GM23338 (cell line): ENCODE data around the gene CTTNBP2. TPM values are rescaled to one million over a fixed set of nuclear protein-coding genes. Genes with fewer than 3 reads are reported as not detected.
A peak's percentile ranks its signal among the peaks of the same experiment; 100 is the strongest.

Experiments
- ATAC-seq: fragments of 200-7000 bp; cut with Tn5 transposase; 3 replicates; pipeline ENCODE4 v1.9.1; 2020
- DNase-seq: peaks from one replicate; pipeline ENCODE4 v3.0.0-alpha.2; 2015; ENCODE audit warnings: low spot score
- H2AFZ ChIP-seq: fragments of 200-600 bp; sonication (generic); 2 replicates; pipeline ENCODE4 v1.8.0; 2016; ENCODE audit warnings: antibody characterized with exemption, mild to moderate bottlenecking, moderate library complexity
- H3F3A ChIP-seq: fragments of 200-600 bp; sonication (generic); replicated peaks from 2 replicates; pipeline ENCODE4 v1.8.0; 2017; ENCODE audit warnings: antibody characterized with exemption, mixed run types, low read depth
- H3K27ac ChIP-seq: fragments of 200-600 bp; sonication (generic); 2 replicates; pipeline ENCODE4 v1.6.1; 2016; ENCODE audit warnings: low read depth
- H3K27me3 ChIP-seq: fragments of 200-600 bp; sonication (generic); 2 replicates; pipeline ENCODE4 v1.8.0; 2016; ENCODE audit warnings: mild to moderate bottlenecking, mixed run types, moderate library complexity; ENCODE audit not compliant: insufficient read depth
- H3K36me3 ChIP-seq: fragments of 200-600 bp; sonication (generic); 2 replicates; pipeline ENCODE4 v1.8.0; 2016; ENCODE audit warnings: mild to moderate bottlenecking; ENCODE audit not compliant: insufficient read depth
- H3K4me1 ChIP-seq: fragments of 200-600 bp; sonication (generic); 2 replicates; pipeline ENCODE4 v1.8.0; 2016; ENCODE audit warnings: mild to moderate bottlenecking, moderate library complexity; ENCODE audit not compliant: insufficient read depth
- H3K4me2 ChIP-seq: fragments of 200-600 bp; sonication (generic); 2 replicates; pipeline ENCODE4 v1.7.1; 2017; ENCODE audit warnings: mixed run types
- H3K4me3 ChIP-seq: fragments of 200-600 bp; sonication (generic); 2 replicates; pipeline ENCODE4 v1.6.1; 2016; ENCODE audit warnings: mixed run types
- H3K79me2 ChIP-seq: fragments of 200-600 bp; sonication (generic); replicated peaks from 2 replicates; pipeline ENCODE4 v1.8.0; 2017; ENCODE audit warnings: mild to moderate bottlenecking; ENCODE audit not compliant: insufficient read depth
- H3K9me2 ChIP-seq: fragments of 200-600 bp; sonication (generic); 2 replicates; pipeline ENCODE4 v1.8.0; 2017; ENCODE audit not compliant: insufficient read depth
- H4K20me1 ChIP-seq: fragments of 200-600 bp; sonication (generic); replicated peaks from 2 replicates; pipeline ENCODE4 v1.8.0; 2017; ENCODE audit warnings: mild to moderate bottlenecking; ENCODE audit not compliant: insufficient read depth
- H3K27ac Mint-ChIP-seq: 2 replicates; pipeline ENCODE4 v1.8.0; 2020; ENCODE audit warnings: inconsistent platforms, mild to moderate bottlenecking, moderate library complexity, mixed read lengths
- H3K27me3 Mint-ChIP-seq: 3 replicates; pipeline ENCODE4 v1.8.0; 2022; ENCODE audit warnings: low read depth, mild to moderate bottlenecking, moderate library complexity, mixed read lengths, inconsistent platforms; ENCODE audit not compliant: insufficient read depth, poor library complexity
- H3K36me3 Mint-ChIP-seq: 3 replicates; pipeline ENCODE4 v1.8.0; 2021; ENCODE audit warnings: low read depth, mild to moderate bottlenecking, inconsistent platforms, moderate library complexity, mixed read lengths
- H3K4me1 Mint-ChIP-seq: 3 replicates; pipeline ENCODE4 v1.8.0; 2020; ENCODE audit warnings: mild to moderate bottlenecking, inconsistent platforms, mixed read lengths
- H3K4me3 Mint-ChIP-seq: 3 replicates; pipeline ENCODE4 v1.8.0; 2021; ENCODE audit warnings: moderate library complexity, mild to moderate bottlenecking, inconsistent platforms, mixed read lengths
- H3K9me3 Mint-ChIP-seq: 3 replicates; pipeline ENCODE4 v1.8.0; 2020; ENCODE audit warnings: moderate library complexity, mild to moderate bottlenecking, inconsistent platforms, mixed read lengths
- EZH2 ChIP-seq: fragments of 200-600 bp; sonication (generic); IDR thresholded peaks from one replicate; pipeline ENCODE4 v1.8.0; 2017; ENCODE audit warnings: antibody characterized with exemption, mild to moderate bottlenecking, low read depth; ENCODE audit not compliant: unreplicated experiment
- NANOG ChIP-seq: IDR thresholded peaks from 2 replicates; pipeline ENCODE4 v1.6.1; 2016; ENCODE audit warnings: antibody characterized with exemption, borderline replicate concordance
- POLR2AphosphoS5 ChIP-seq: IDR thresholded peaks from 2 replicates; pipeline ENCODE4 v1.6.1; 2016; ENCODE audit warnings: antibody characterized with exemption, low read depth
- ZNF114 ChIP-seq: fragments of 250-450 bp; sonication (Bioruptor Pico); IDR thresholded peaks from 2 replicates; pipeline ENCODE4 v1.5.0; 2020; ENCODE audit warnings: mild to moderate bottlenecking, moderate library complexity
- ZNF331 ChIP-seq: fragments of 250-450 bp; sonication (Bioruptor Pico); IDR thresholded peaks from 2 replicates; pipeline ENCODE4 v1.5.0; 2020; ENCODE audit warnings: low read depth, mild to moderate bottlenecking, moderate library complexity
- ZNF462 ChIP-seq: fragments of 250-450 bp; sonication (Bioruptor Pico); IDR thresholded peaks from 2 replicates; pipeline ENCODE4 v1.5.0; 2020; ENCODE audit warnings: mild to moderate bottlenecking, moderate library complexity
- polyA plus RNA-seq: library from polyadenylated mRNA; unstranded; fragments of >200 nt; fragmentation: Nextera tagmentation; extraction: Ambion mirVana; gene quantifications from 2 replicates; pipeline ENCODE4 v1.2.1, GENCODE V29; 2016
- total RNA-seq: library from RNA; depleted of rRNA; stranded (reverse); fragments of >200 nt; shearing (Covaris generic); gene quantifications from 2 replicates; pipeline ENCODE4 v1.2.3, GENCODE V29; 2014
- TF ChIP-seq, protein P1 (sequence below): IDR thresholded peaks from one replicate; pipeline ENCODE4 v1.6.1; 2018; ENCODE audit warnings: antibody characterized with exemption; ENCODE audit not compliant: unreplicated experiment
- TF ChIP-seq, protein P2 (sequence below): IDR thresholded peaks from 2 replicates; pipeline ENCODE4 v1.6.1; 2016; ENCODE audit warnings: antibody characterized with exemption

CTTNBP2 gene
- total and polyA plus RNA-seq, 2 experiments from 2014 or later, result 26.8 to 30.7 TPM

DNA sequence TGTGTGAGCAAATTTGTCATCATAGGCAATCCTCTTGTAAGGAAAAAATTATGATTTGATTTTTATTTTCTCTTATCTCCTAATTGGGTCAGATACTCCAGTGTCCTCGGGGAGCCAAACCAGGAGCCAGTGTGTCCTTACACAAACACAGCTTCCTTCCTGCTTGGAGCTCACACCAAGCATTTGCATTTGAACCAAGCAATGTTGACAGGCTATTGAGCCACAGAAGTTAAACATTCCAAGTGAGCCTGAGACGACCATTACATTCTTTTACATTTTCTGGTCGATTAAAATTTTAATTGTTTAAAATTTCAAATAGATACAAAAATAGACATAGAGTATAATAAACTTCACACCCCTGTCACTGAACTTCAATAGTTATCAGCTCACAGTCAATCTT, 198.6 kb downstream of the CTTNBP2 start:
- Histone ChIP-seq H3K4me2 (peak overlapping the region; percentile 4), H3K4me1 (peaks cover 50% of the 10 kb centered on the region), H3K79me2 (no peaks in the 10 kb centered on the region), H2AFZ (no peak overlapping the region), H3F3A (no peaks in the 10 kb centered on the region), H4K20me1 (no peaks in the 10 kb centered on the region), H3K4me3 (no peak overlapping the region), H3K36me3 (no peaks in the 10 kb centered on the region), H3K27me3 (no peaks in the 10 kb centered on the region), H3K9me2 (no peaks in the 10 kb centered on the region), H3K27ac (peak overlapping the region; percentile 73)
- Mint-ChIP-seq H3K4me3 (no peak overlapping the region), H3K36me3 (no peaks in the 10 kb centered on the region), H3K9me3 (peaks cover 4% of the 10 kb centered on the region; the same call in 1 of the 3 replicates), H3K27ac (peak overlapping the region; percentile 78; the same call in 1 of the 2 replicates), H3K27me3 (peaks cover 12% of the 10 kb centered on the region), H3K4me1 (peaks cover 61% of the 10 kb centered on the region)
- DNase-seq, result peak; percentile 81
- TF ChIP-seq ZNF462 (CRISPR knock-in tag) (peak; percentile 60; the same call in 1 of the 2 replicates), POLR2AphosphoS5 (no peak), NANOG (peak; percentile 57; the same call in 1 of the 2 replicates)
- ATAC-seq, result peak; percentile 80

- Histone ChIP-seq H3K36me3 (no peaks in the 10 kb centered on the region), H3K4me3 (peak overlapping the region; percentile 38), H3K4me2 (peak overlapping the region; percentile 4), H3K4me1 (peaks cover 50% of the 10 kb centered on the region), H2AFZ (peak overlapping the region; percentile 64), H3K79me2 (no peaks in the 10 kb centered on the region), H3F3A (no peaks in the 10 kb centered on the region), H4K20me1 (no peaks in the 10 kb centered on the region), H3K27ac (peak overlapping the region; percentile 78), H3K9me2 (no peaks in the 10 kb centered on the region), H3K27me3 (no peaks in the 10 kb centered on the region)
- H3K4me3 Mint-ChIP-seq, result peak overlapping the region; percentile 32
- H3K9me3 Mint-ChIP-seq, result peaks cover 4% of the 10 kb centered on the region; the same call in 1 of the 3 replicates
- peak overlapping the region; percentile 91 for H3K27ac Mint-ChIP-seq
- no peak for ATAC-seq
- no peak for DNase-seq
- H3K27me3 Mint-ChIP-seq, result peaks cover 12% of the 10 kb centered on the region
- no peaks in the 10 kb centered on the region for H3K36me3 Mint-ChIP-seq
- H3K4me1 Mint-ChIP-seq, result peaks cover 61% of the 10 kb centered on the region
- TF ChIP-seq, protein P1, sequence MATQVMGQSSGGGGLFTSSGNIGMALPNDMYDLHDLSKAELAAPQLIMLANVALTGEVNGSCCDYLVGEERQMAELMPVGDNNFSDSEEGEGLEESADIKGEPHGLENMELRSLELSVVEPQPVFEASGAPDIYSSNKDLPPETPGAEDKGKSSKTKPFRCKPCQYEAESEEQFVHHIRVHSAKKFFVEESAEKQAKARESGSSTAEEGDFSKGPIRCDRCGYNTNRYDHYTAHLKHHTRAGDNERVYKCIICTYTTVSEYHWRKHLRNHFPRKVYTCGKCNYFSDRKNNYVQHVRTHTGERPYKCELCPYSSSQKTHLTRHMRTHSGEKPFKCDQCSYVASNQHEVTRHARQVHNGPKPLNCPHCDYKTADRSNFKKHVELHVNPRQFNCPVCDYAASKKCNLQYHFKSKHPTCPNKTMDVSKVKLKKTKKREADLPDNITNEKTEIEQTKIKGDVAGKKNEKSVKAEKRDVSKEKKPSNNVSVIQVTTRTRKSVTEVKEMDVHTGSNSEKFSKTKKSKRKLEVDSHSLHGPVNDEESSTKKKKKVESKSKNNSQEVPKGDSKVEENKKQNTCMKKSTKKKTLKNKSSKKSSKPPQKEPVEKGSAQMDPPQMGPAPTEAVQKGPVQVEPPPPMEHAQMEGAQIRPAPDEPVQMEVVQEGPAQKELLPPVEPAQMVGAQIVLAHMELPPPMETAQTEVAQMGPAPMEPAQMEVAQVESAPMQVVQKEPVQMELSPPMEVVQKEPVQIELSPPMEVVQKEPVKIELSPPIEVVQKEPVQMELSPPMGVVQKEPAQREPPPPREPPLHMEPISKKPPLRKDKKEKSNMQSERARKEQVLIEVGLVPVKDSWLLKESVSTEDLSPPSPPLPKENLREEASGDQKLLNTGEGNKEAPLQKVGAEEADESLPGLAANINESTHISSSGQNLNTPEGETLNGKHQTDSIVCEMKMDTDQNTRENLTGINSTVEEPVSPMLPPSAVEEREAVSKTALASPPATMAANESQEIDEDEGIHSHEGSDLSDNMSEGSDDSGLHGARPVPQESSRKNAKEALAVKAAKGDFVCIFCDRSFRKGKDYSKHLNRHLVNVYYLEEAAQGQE, result no peak
- TF ChIP-seq ZNF114 (CRISPR knock-in tag) (no peak), EZH2 (no peak), ZNF331 (CRISPR knock-in tag) (no peak)
- TF ChIP-seq, protein P2, sequence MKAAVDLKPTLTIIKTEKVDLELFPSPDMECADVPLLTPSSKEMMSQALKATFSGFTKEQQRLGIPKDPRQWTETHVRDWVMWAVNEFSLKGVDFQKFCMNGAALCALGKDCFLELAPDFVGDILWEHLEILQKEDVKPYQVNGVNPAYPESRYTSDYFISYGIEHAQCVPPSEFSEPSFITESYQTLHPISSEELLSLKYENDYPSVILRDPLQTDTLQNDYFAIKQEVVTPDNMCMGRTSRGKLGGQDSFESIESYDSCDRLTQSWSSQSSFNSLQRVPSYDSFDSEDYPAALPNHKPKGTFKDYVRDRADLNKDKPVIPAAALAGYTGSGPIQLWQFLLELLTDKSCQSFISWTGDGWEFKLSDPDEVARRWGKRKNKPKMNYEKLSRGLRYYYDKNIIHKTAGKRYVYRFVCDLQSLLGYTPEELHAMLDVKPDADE, result no peak
Observed at GRCh38 chr7:117673839-117674238, 199.4 kb downstream of the CTTNBP2 start.
